Cortex of kidney (tissue), 1 donor: ENCODE data around the gene TM4SF5.

Source experiments
- DNase-seq: peaks from one replicate; lab custom pipeline; 2025; lab: John Stamatoyannopoulos, UW

TM4SF5 gene

DNA sequence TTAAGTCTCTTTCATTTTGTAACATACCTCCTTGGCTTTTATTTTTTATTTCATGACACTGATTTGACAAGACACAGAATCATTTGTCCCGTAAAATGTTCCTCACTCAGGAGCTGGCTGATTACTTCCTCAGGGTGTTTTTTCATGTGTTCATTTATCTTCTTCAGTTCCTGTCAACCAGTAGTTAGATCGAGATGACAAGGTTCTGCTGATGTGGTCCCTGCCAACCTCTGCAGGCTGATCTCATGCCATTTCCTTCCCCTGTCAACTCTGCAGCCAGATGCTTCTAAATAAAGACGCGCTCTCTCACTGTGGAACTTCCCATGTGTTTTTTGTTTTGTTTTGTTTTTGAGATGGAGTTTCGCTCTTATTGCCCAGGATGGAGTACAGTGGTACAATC, 23.8 kb upstream of the TM4SF5 start:
- no peak for DNase-seq

GRCh38 chr17:4748686-4749085, 23.0 kb upstream of the TM4SF5 start:
- DNase-seq, result no peak

GRCh38 chr17:4750606-4751005, 21.1 kb upstream of the TM4SF5 start:
- DNase-seq, result no peak

- DNase-seq, result no peak
Measured at GRCh38 chr17:4751932-4752331, 19.8 kb upstream of the TM4SF5 start.

DNA sequence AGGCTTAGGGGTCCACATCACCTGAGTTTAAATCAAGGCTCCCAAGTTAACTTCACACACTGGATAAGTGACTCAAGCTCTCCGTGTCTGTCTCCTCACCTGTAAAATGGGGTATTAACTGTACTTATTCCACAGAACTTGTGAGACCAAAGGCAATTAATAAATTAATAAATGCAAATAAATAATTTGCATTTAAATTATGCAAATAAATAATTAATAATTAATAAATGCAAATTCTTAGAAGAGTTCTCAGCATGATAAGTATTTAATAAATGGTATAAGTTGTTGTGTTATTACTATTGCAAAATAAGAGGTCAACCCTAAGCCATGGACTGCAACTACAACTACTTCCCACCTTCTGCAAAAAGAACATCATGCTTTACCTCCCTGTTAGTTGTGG, 18.3 kb upstream of the TM4SF5 start:
- no peak for DNase-seq

DNA sequence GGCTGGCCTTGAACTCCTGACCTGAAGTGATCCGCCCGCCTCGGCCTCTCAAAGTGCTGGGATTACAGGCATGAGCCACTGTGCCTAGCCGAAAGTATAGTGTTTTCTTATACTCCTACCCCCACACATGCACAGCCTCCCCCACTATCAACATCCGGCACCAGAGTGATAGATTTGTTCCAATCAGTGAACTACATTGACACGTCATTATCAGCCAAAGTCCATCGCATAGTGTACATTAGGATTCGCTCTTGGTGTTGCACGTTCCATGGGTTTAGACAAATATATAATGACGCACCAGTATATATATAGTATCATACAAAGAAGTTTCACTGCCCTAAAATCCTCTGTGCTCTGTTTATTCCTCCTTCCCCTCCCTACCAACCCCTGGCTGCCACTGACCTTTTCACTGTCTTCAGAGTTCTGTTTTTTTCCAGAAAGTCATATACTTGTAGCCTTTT, 11.9 kb upstream of the TM4SF5 start:
- DNase-seq, result no peak

DNA sequence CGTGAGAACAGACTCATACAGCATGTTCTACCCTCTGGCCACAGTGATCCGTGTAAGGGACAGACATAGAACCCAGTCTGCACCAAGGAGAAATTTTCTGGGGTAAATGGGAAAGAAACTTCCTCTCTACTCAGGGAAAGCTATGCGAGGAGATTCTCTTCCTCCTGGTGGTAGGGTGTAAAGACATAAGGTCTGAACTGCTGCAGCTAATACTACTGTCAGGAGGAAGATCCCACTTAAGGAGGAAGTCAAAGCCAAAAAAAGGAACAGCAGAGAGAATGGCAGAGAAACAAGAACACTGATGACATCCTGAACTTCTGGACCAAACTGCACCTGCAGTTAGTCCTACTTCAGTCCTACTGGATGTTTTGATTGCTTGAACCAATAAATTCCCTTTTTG, 7.1 kb upstream of the TM4SF5 start:
- no peak for DNase-seq

DNA sequence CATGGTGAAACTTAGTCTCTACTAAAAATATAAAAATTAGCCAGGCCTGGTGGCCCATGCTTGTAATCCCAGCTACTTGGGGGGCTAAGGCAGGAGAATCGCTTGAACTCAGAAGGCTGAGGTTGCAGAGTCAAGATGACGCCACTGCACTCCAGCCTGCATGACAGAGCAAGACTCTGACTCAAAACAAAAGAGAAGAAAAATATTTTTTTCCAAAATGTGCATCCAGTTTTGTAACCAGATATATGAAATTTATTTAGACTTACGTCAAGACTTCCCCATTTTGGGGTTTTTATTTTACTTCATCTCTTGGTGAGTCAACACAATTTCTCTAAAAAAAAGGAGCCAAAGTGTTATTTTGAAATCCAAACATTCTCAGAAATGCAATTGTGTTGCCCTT, 5.5 kb upstream of the TM4SF5 start:
- DNase-seq, result no peak

GRCh38 chr17:4766723-4767122, 5.0 kb upstream of the TM4SF5 start:
- DNase-seq, result no peak

GRCh38 chr17:4768298-4768697, 3.4 kb upstream of the TM4SF5 start:
- DNase-seq, result no peak

GRCh38 chr17:4769628-4770027, 2.1 kb upstream of the TM4SF5 start:
- DNase-seq, result no peak

DNA sequence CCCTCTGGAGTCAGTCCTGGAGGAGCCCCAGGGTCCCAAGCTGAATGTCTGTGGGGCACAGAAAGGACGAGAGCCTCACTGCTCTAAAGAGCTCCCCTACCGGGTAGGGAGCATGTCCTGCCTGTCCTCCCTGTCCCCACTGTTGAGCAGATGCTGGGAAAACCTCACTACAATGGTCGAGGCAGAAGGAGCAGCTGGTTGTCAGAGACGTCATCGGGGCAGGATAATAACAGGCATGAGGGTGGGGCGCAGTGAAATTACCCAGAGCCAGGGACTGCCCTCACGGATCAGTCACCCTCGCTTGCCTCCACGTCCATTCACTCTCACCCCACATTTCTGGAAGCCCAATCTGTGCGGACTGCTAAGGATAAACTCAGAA, 538 bp downstream of the TM4SF5 start:
- DNase-seq, result no peak

DNA sequence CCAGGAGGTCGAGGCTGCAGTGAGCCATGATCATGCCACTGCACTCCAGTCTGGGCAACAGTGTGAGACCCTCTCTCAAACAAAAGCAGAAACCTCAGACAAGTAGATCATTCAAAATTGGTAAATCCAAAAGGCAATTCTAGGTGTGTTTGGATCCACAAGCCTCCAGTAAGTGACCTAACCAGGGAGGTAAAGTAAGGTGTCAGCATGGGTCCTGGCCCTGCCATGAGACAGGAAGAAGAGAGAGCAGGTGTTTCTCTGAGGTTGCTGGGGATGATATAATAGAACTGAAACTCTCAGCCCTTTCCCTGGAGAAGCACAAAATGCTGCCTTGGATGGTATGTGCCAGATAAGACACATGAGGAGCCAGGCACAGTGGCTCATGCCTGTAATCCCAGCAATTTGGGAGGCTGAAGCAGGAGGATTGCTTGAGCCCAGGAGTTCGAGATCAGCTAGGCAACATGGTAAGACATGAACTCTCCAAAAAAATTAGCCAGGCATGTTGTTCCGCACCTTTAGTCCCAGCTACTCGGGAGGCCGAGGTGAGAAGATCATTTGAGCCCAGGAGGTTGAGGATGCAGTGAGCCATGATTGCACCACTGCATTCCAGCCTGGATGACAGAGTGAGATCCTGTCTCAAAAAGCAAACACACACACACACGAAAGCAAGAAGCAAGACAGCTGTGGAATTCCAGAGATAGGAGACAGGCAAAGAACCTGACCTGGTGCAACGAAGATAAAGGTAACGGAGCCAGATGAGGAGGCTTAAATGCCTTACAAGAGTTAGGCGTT, 6.5 kb downstream of the TM4SF5 start:
- DNase-seq, result no peak

DNA sequence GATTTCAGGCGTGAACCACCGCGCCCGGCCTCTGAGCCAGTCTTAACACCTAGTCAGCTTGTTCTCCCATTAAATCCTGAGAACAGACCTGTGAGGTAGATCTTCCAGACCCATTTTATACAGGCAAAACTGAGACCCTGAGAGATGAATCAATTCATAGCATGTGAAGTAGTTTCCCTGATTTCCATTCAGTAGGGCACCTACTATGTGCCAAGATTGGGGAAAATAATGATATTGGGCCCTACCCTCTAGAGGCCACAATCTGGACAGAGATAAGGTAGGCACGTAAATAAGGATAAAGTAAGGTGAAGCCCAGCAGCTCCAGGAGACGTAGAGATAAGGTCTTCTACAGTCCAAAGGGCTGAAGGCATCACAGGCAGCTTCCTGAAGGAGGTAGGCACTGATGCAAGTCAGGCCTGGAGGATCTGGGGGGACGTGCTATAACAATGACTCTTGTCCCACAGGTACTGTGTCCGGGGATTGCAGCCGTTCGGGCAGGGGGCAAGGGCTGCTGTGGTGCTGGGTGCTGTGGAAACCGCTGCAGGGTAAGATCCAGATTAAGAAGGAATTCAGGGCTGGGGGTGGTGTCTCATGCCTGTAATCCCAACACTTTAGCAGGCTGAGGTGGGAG, 8.8 kb downstream of the TM4SF5 start:
- no peak for DNase-seq

- DNase-seq, result no peak
Measured at GRCh38 chr17:4782652-4783051, 11.0 kb downstream of the TM4SF5 start.

- no peak for DNase-seq
Measured at GRCh38 chr17:4785311-4786105, 13.8 kb downstream of the TM4SF5 start.

DNA sequence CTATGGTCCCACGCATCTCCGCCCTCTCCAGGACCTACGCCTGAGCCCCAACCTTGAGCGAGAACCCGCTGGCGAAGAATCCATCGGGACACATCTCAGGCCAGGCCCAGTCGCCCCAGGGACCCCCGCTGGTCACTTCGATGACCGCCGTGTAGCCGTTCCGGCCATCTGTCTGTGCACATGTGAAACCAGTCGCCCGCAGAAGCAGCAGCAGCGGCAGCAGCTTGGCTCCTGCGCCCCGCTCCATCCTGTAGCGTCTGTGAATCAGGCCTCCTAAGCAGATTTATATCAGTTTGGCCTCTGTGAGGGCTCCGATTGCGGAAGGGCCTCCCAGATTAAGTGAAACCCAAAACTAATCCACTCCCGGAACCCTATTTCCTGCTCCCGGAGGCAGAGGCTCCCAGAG, 14.4 kb downstream of the TM4SF5 start, which contains the start of gene VMO1:
VMO1 (minus strand) TSS at position 259 of the 406 bp plus-strand sequence; CDS start at position 247, 12 bp downstream.
- no peak for DNase-seq

DNA sequence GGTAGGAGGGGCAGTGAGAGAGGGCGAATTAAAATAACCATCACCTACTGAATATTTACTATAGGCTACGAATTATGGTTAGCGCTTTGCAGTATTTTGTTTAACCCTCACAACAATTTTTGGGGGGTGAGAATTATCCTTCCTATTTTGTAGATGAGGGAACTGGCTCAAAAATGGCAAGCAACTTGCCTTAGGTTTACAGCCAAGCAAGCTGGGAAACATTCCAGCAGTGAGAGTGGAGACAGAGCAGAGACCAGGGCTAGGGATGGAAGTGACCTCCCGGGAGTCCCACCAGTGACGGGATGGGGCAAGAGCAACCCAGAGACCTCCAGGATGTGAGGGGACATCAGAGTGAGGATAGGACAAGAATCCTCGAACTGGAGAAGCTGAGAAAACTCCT, 14.8 kb downstream of the TM4SF5 start:
- DNase-seq, result no peak

GRCh38 chr17:4788159-4788806, 16.6 kb downstream of the TM4SF5 start:
- no peak for DNase-seq

GRCh38 chr17:4788807-4789700, 17.4 kb downstream of the TM4SF5 start, which contains the start of gene GLTPD2:
GLTPD2 (plus strand) TSS chr17:4788964; CDS start chr17:4789012, 48 bp downstream.
- DNase-seq, result no peak

- DNase-seq, result no peak
Measured at GRCh38 chr17:4789701-4789950, 17.9 kb downstream of the TM4SF5 start.
